Cardiac fibroblast (primary cell): ENCODE data around the gene ZBTB39.

Experiments
- DNase-seq, 2 donors: peaks; one replicate each; pipeline versions ENCODE4 v3.0.0 to v3.0.0-alpha.2; 2010; ENCODE audit warnings: low read depth in 2 of 2
- H3K4me3 ChIP-seq, 2 donors: replicated peaks in 1 of 2; 1 replicate in 1 of 2; 2 replicates in 1 of 2; pipeline ENCODE4 v1.5.1; 2011; ENCODE audit warnings: low read depth in 2 of 2, low read length in 2 of 2, mild to moderate bottlenecking in 2 of 2, moderate library complexity in 1 of 2
- TF ChIP-seq, protein P1 (sequence below): IDR thresholded peaks from one replicate; pipeline ENCODE4 v1.5.1; 2011; ENCODE audit warnings: low read depth, mild to moderate bottlenecking, low read length, inconsistent platforms

Gene ZBTB39

DNA sequence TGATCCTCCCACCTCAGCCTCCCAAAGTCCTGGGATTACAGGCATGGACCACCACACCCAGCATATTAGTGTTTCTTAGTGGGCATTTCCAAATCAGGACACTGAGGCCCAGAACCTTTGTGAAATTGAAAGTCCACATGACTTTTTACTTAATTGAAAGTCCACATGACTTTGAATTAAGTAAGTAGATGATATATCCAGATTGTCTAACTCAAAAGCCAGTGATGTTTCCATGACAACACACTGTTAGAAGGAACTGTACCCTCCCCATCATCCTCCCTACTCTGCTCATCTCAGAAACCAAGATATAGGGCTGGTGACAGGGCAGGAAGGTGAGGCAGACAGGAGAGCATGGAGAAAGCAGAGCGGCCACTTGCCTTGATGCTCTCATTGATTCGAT, 36.3 kb upstream of the ZBTB39 start:
- no peak overlapping the region for H3K4me3 ChIP-seq
- TF ChIP-seq, protein P1, sequence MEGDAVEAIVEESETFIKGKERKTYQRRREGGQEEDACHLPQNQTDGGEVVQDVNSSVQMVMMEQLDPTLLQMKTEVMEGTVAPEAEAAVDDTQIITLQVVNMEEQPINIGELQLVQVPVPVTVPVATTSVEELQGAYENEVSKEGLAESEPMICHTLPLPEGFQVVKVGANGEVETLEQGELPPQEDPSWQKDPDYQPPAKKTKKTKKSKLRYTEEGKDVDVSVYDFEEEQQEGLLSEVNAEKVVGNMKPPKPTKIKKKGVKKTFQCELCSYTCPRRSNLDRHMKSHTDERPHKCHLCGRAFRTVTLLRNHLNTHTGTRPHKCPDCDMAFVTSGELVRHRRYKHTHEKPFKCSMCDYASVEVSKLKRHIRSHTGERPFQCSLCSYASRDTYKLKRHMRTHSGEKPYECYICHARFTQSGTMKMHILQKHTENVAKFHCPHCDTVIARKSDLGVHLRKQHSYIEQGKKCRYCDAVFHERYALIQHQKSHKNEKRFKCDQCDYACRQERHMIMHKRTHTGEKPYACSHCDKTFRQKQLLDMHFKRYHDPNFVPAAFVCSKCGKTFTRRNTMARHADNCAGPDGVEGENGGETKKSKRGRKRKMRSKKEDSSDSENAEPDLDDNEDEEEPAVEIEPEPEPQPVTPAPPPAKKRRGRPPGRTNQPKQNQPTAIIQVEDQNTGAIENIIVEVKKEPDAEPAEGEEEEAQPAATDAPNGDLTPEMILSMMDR: no peak

DNA sequence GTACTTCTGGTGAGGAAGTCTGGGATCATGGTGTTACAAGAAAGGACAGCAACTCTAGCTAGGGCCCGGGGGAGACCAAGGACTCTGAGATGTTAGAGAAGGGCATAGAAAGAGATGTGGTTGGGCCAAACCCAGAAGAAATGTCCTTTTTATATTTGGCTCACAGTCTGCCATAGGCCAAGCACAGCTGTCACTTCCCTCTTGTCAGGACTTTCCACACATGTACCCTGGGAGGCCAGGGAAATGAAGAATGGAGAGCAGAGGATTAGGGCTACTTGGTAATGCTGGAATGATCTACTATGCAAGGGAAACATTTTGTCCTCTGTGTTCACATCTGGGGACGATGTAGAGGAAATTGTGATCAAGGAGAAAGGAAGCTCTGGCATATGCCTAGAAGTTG, 34.4 kb upstream of the ZBTB39 start:
- no peak for DNase-seq

More for the DNA sequence above, 36.3 kb upstream of the ZBTB39 start:
- no peak for DNase-seq

DNA sequence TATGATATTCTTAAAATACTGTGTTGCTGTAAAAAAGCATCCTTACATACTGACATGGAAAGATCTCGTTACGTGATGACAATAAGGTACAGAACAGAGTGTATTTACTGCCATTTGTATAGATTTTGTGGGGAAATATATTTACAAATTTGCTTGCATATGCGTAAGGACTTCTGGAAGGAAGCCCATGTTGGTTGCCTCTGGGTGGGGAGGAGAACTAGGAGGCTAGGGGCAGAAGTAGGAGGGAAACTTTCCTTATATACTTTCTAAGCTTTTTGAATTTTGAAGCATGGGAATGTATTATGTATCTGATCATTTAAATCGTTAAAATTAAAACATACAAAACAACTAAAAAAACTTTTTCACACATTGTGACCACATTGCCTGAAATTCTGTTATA, 33.9 kb upstream of the ZBTB39 start:
- TF ChIP-seq, protein P1: no peak
- H3K4me3 ChIP-seq: no peak overlapping the region
- DNase-seq: no peak

More for the DNA sequence above, 34.4 kb upstream of the ZBTB39 start:
- H3K4me3 ChIP-seq: no peak overlapping the region
- TF ChIP-seq, protein P1: no peak

GRCh38 chr12:57039016-57039798, 32.9 kb upstream of the ZBTB39 start:
- no peak for DNase-seq
- TF ChIP-seq, protein P1: no peak
- no peak overlapping the region for H3K4me3 ChIP-seq

DNA sequence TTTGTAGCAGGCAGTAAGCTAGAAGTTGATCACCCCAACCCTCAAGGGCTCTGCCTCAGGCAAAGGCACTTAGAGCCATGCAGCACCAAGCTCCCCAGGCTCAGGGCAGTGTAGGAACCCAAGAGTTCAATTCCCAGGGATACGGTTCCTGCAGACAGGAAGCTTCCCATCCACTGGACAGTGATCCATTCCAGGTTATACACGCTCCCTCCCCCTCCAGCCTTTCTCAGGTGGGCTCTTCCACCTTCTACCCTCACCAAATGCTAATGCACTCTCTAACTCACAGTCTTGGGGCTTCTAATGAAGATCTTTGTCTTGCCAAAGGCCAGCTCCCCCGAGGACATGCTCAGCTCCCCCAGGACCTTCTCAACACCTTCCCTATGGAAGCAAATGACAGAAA, 30.9 kb upstream of the ZBTB39 start:
- no peak overlapping the region for H3K4me3 ChIP-seq
- DNase-seq: no peak
- TF ChIP-seq, protein P1: no peak

- no peak for DNase-seq
- H3K4me3 ChIP-seq: no peak overlapping the region
- TF ChIP-seq, protein P1: no peak
These were observed 27.1 kb upstream of the ZBTB39 start for GRCh38 chr12:57033431-57033830.
